HUES6 (cell line): Measurements from ENCODE around the gene ADGRB2.

Experiments used
- H3K27ac ChIP-seq: 2 replicates; pipeline ENCODE4 v1.7.0; 2013; ENCODE audit warnings: low read depth, mild to moderate bottlenecking, low read length, inconsistent platforms
- H3K27me3 ChIP-seq: 2 replicates; pipeline ENCODE4 v1.6.1; 2013; ENCODE audit warnings: low read length; ENCODE audit not compliant: control insufficient read depth, insufficient read depth
- H3K36me3 ChIP-seq: 2 replicates; pipeline ENCODE4 v1.6.1; 2013; ENCODE audit warnings: low read length; ENCODE audit not compliant: control insufficient read depth, insufficient read depth
- H3K4me1 ChIP-seq: 2 replicates; pipeline ENCODE4 v1.6.1; 2013; ENCODE audit warnings: low read length; ENCODE audit not compliant: control insufficient read depth, insufficient read depth
- H3K4me3 ChIP-seq: 2 replicates; pipeline ENCODE4 v1.5.1; 2013; ENCODE audit warnings: low read depth, low read length
- H3K9ac ChIP-seq: one replicate; pipeline ENCODE4 v1.6.1; 2013; ENCODE audit warnings: mild to moderate bottlenecking, low read length
- H3K9me3 ChIP-seq: 2 replicates; pipeline ENCODE4 v1.6.1; 2013; ENCODE audit warnings: low read depth, low read length; ENCODE audit not compliant: control insufficient read depth, insufficient read depth

Gene ADGRB2

GRCh38 chr1:31746687-31747086 is 17.5 kb downstream of the ADGRB2 start:
- Histone ChIP-seq H3K36me3 (no peaks in the 10 kb centered on the region), H3K4me3 (no peak overlapping the region), H3K27ac (no peak overlapping the region), H3K9ac (no peak overlapping the region), H3K4me1 (peaks cover 53% of the 10 kb centered on the region; the same call in 1 of the 2 replicates), H3K9me3 (no peaks in the 10 kb centered on the region), H3K27me3 (no peaks in the 10 kb centered on the region)

GRCh38 chr1:31745946-31746670 is 18.0 kb downstream of the ADGRB2 start:
- Histone ChIP-seq H3K27me3 (no peaks in the 10 kb centered on the region), H3K9me3 (no peaks in the 10 kb centered on the region), H3K9ac (no peak overlapping the region), H3K27ac (no peak overlapping the region), H3K4me1 (peaks cover 49% of the 10 kb centered on the region; the same call in 1 of the 2 replicates), H3K36me3 (no peaks in the 10 kb centered on the region), H3K4me3 (no peak overlapping the region)

GRCh38 chr1:31745096-31745945 is 18.8 kb downstream of the ADGRB2 start:
- no peaks in the 10 kb centered on the region for H3K27me3 ChIP-seq
- no peak overlapping the region for H3K9ac ChIP-seq
- H3K36me3 ChIP-seq, result no peaks in the 10 kb centered on the region
- H3K27ac ChIP-seq, result no peak overlapping the region
- H3K9me3 ChIP-seq, result no peaks in the 10 kb centered on the region
- H3K4me1 ChIP-seq, result peaks cover 43% of the 10 kb centered on the region; the same call in 1 of the 2 replicates
- H3K4me3 ChIP-seq, result no peak overlapping the region

- Histone ChIP-seq H3K36me3 (no peaks in the 10 kb centered on the region), H3K9me3 (no peaks in the 10 kb centered on the region), H3K4me3 (no peak overlapping the region), H3K27ac (no peak overlapping the region), H3K27me3 (no peaks in the 10 kb centered on the region), H3K4me1 (peaks cover 44% of the 10 kb centered on the region), H3K9ac (no peak overlapping the region)
These were observed 19.8 kb downstream of the ADGRB2 start for GRCh38 chr1:31744165-31744888.

GRCh38 chr1:31742462-31743212 is 21.5 kb downstream of the ADGRB2 start:
- peaks cover 33% of the 10 kb centered on the region for H3K4me1 ChIP-seq
- H3K27ac ChIP-seq, result no peak overlapping the region
- no peak overlapping the region for H3K9ac ChIP-seq
- H3K27me3 ChIP-seq, result no peaks in the 10 kb centered on the region
- no peaks in the 10 kb centered on the region for H3K9me3 ChIP-seq
- H3K4me3 ChIP-seq, result no peak overlapping the region
- peaks cover 4% of the 10 kb centered on the region; the same call in 1 of the 2 replicates for H3K36me3 ChIP-seq

GRCh38 chr1:31739346-31739745 is 24.8 kb downstream of the ADGRB2 start:
- Histone ChIP-seq H3K4me1 (peaks cover 10% of the 10 kb centered on the region), H3K9me3 (no peaks in the 10 kb centered on the region), H3K27me3 (no peaks in the 10 kb centered on the region), H3K27ac (no peak overlapping the region), H3K36me3 (peaks cover 5% of the 10 kb centered on the region; the same call in 1 of the 2 replicates), H3K4me3 (no peak overlapping the region; the same call in 1 of the 2 replicates), H3K9ac (no peak overlapping the region)

- Histone ChIP-seq H3K36me3 (peaks cover 5% of the 10 kb centered on the region; the same call in 1 of the 2 replicates), H3K27ac (no peak overlapping the region), H3K9me3 (no peaks in the 10 kb centered on the region), H3K9ac (no peak overlapping the region), H3K27me3 (no peaks in the 10 kb centered on the region), H3K4me1 (peaks cover 10% of the 10 kb centered on the region), H3K4me3 (no peak overlapping the region)
These were observed 27.5 kb downstream of the ADGRB2 start for GRCh38 chr1:31736675-31737074.

- peaks cover 5% of the 10 kb centered on the region; the same call in 1 of the 2 replicates for H3K36me3 ChIP-seq
- H3K4me1 ChIP-seq, result peaks cover 10% of the 10 kb centered on the region
- H3K27ac ChIP-seq, result no peak overlapping the region
- H3K9ac ChIP-seq, result no peak overlapping the region
- H3K4me3 ChIP-seq, result no peak overlapping the region
- H3K27me3 ChIP-seq, result no peaks in the 10 kb centered on the region
- no peaks in the 10 kb centered on the region for H3K9me3 ChIP-seq
These were observed 28.6 kb downstream of the ADGRB2 start for GRCh38 chr1:31735571-31735970.

GRCh38 chr1:31734582-31735107 is 29.5 kb downstream of the ADGRB2 start:
- Histone ChIP-seq H3K4me3 (no peak overlapping the region), H3K27me3 (no peaks in the 10 kb centered on the region), H3K4me1 (peaks cover 8% of the 10 kb centered on the region), H3K27ac (no peak overlapping the region), H3K36me3 (peaks cover 9% of the 10 kb centered on the region; the same call in 1 of the 2 replicates), H3K9me3 (no peaks in the 10 kb centered on the region), H3K9ac (no peak overlapping the region)
